Cardiac muscle cell (in vitro differentiated cells and primary cell): ENCODE data around the gene POLR1E. TPM values are rescaled to one million over a fixed set of nuclear protein-coding genes. Genes with fewer than 3 reads are reported as not detected.

Experiments used
- DNase-seq, 2 donors: peaks; one replicate each; pipeline versions ENCODE4 v3.0.0 to v3.0.0-alpha.2; 2010 to 2017; ENCODE audit warnings: low read depth in 1 of 2, low spot score in 1 of 2
- H3K27ac ChIP-seq: fragments of 200-600 bp; sonication (generic); 2 replicates; pipeline ENCODE4 v1.5.1; 2016
- H3K27me3 ChIP-seq: fragments of 200-600 bp; sonication (generic); 2 replicates; pipeline ENCODE4 v1.6.0; 2016; ENCODE audit warnings: control low read depth
- H3K36me3 ChIP-seq: fragments of 200-600 bp; sonication (generic); 2 replicates; pipeline ENCODE4 v1.5.1; 2016; ENCODE audit warnings: control low read depth
- H3K4me1 ChIP-seq: fragments of 200-600 bp; sonication (generic); 2 replicates; pipeline ENCODE4 v1.8.1; 2017; ENCODE audit warnings: low read depth, mild to moderate bottlenecking, mixed run types
- H3K4me3 ChIP-seq: fragments of 200-600 bp; sonication (generic); 2 replicates; pipeline ENCODE4 v1.5.1; 2016; ENCODE audit warnings: mild to moderate bottlenecking
- H3K9me3 ChIP-seq: fragments of 200-600 bp; sonication (generic); 2 replicates; pipeline ENCODE4 v1.5.1; 2017; ENCODE audit warnings: low read depth, mild to moderate bottlenecking, control low read depth
- CTCF ChIP-seq: IDR thresholded peaks from 2 replicates; pipeline ENCODE4 v1.5.1; 2012; ENCODE audit warnings: low read depth, mild to moderate bottlenecking, low read length
- polyA plus RNA-seq: library from polyadenylated mRNA; unstranded; fragments of >200 nt; fragmentation: Nextera tagmentation; extraction: Ambion mirVana; gene quantifications from 2 replicates; pipeline ENCODE4 v1.2.1, GENCODE V29; 2016
- total RNA-seq: library from RNA; depleted of rRNA; stranded (reverse); fragments of >200 nt; gene quantifications from 2 replicates; pipeline ENCODE4 v1.2.3, GENCODE V29; 2016

Gene POLR1E
- total and polyA plus RNA-seq, 2 experiments from 2014 or later: 7.6 to 18.2 TPM

GRCh38 chr9:37534412-37534811, 48.7 kb downstream of the POLR1E start:
- H3K27ac ChIP-seq: no peak overlapping the region
- no peaks in the 10 kb centered on the region for H3K4me1 ChIP-seq
- H3K36me3 ChIP-seq: peaks cover 33% of the 10 kb centered on the region
- no peaks in the 10 kb centered on the region for H3K9me3 ChIP-seq
- DNase-seq: no peak
- H3K27me3 ChIP-seq: no peaks in the 10 kb centered on the region
- H3K4me3 ChIP-seq: no peak overlapping the region
- TF ChIP-seq CTCF: no peak

DNA sequence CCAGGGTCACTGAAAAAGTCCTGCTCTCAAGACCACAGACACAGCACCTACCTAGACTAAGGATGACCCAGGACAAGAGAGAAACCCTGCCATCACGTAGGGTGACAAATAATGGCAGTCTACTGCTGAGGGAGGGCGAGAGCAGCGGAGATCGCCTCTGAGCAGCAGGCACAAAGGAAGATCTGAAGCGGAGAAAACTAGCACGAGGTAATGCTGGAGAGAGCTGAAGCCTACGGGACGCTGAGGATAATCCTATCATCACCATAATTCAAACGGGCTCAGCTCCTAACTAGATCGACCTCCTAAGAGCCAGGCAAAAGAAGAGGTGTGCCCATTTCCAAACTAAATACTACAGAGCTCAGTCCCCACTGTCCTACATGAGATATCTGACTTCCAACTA, 49.2 kb downstream of the POLR1E start:
- no peak overlapping the region for H3K4me3 ChIP-seq
- TF ChIP-seq CTCF: no peak
- peaks cover 32% of the 10 kb centered on the region for H3K36me3 ChIP-seq
- no peaks in the 10 kb centered on the region for H3K27me3 ChIP-seq
- no peak overlapping the region for H3K27ac ChIP-seq
- DNase-seq: no peak
- H3K4me1 ChIP-seq: no peaks in the 10 kb centered on the region
- no peaks in the 10 kb centered on the region for H3K9me3 ChIP-seq

GRCh38 chr9:37538099-37538498, 52.4 kb downstream of the POLR1E start:
- no peaks in the 10 kb centered on the region for H3K9me3 ChIP-seq
- DNase-seq: no peak
- no peak for TF ChIP-seq CTCF
- H3K27me3 ChIP-seq: no peaks in the 10 kb centered on the region
- peaks cover 14% of the 10 kb centered on the region for H3K36me3 ChIP-seq
- no peak overlapping the region for H3K27ac ChIP-seq
- no peak overlapping the region for H3K4me3 ChIP-seq
- no peaks in the 10 kb centered on the region for H3K4me1 ChIP-seq

- Histone ChIP-seq H3K4me1 (no peaks in the 10 kb centered on the region), H3K9me3 (no peaks in the 10 kb centered on the region), H3K27me3 (no peaks in the 10 kb centered on the region), H3K36me3 (peaks cover 14% of the 10 kb centered on the region), H3K4me3 (no peak overlapping the region), H3K27ac (no peak overlapping the region)
- TF ChIP-seq CTCF: no peak
- no peak for DNase-seq
These were observed 53.9 kb downstream of the POLR1E start for GRCh38 chr9:37539634-37540033.

GRCh38 chr9:37540634-37541033, 54.9 kb downstream of the POLR1E start:
- H3K9me3 ChIP-seq: no peaks in the 10 kb centered on the region
- peaks cover 12% of the 10 kb centered on the region for H3K36me3 ChIP-seq
- no peaks in the 10 kb centered on the region for H3K27me3 ChIP-seq
- no peak overlapping the region for H3K27ac ChIP-seq
- H3K4me3 ChIP-seq: no peak overlapping the region
- no peak for TF ChIP-seq CTCF
- no peaks in the 10 kb centered on the region for H3K4me1 ChIP-seq
- DNase-seq: no peak

- Histone ChIP-seq H3K4me3 (no peak overlapping the region), H3K4me1 (no peaks in the 10 kb centered on the region), H3K27ac (no peak overlapping the region), H3K9me3 (no peaks in the 10 kb centered on the region), H3K36me3 (peaks cover 10% of the 10 kb centered on the region), H3K27me3 (no peaks in the 10 kb centered on the region)
- no peak for DNase-seq
- TF ChIP-seq CTCF: no peak
These were observed 55.7 kb downstream of the POLR1E start for GRCh38 chr9:37541465-37541864.
